ENCODE results near the gene RAD9B. TPM values are rescaled to one million over a fixed set of nuclear protein-coding genes. Genes with fewer than 3 reads are reported as not detected.

The RAD9B gene
- polyA plus RNA-seq, 1 experiment, result 0.33 TPM

DNA sequence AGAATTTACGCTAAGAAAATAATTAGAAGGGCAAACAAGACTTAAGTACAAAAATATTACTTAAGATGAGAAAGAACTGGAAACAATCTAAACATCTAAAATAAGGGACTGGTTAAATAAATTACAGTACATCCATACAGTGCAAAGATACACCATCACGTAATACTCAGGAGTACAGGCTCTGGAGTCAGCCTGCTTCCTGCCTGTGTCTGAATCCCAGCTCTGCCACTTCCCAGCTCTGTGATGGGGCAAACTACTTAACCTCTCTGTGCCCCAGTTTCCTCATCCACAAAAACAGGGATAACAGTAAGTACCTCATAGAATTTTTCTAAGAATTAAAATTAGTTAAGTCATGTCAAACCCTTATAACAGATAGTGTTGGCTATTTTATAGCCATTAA is 45.0 kb downstream of the RAD9B start:
- ChIA-PET CTCF (interaction anchor here (0.8 to 4.1 kb wide), 3 partner anchors 10 to 97 kb away, joined by 3 to 28 read pairs (median 3); partner anchors contain the start of gene ARPC3), POLR2A (no interaction called here)
- Histone ChIP-seq H3K36me3 (ENCODE audit: control insufficient read depth, insufficient read depth, low read length) (no peaks in the 10 kb centered on the region; the same call in 1 of the 2 replicates), H3K27me3 (ENCODE audit: control insufficient read depth, insufficient read depth, low read length) (no peaks in the 10 kb centered on the region), H3K4me3 (ENCODE audit: low read depth, low read length) (no peak overlapping the region)
- TF ChIP-seq, protein P1, sequence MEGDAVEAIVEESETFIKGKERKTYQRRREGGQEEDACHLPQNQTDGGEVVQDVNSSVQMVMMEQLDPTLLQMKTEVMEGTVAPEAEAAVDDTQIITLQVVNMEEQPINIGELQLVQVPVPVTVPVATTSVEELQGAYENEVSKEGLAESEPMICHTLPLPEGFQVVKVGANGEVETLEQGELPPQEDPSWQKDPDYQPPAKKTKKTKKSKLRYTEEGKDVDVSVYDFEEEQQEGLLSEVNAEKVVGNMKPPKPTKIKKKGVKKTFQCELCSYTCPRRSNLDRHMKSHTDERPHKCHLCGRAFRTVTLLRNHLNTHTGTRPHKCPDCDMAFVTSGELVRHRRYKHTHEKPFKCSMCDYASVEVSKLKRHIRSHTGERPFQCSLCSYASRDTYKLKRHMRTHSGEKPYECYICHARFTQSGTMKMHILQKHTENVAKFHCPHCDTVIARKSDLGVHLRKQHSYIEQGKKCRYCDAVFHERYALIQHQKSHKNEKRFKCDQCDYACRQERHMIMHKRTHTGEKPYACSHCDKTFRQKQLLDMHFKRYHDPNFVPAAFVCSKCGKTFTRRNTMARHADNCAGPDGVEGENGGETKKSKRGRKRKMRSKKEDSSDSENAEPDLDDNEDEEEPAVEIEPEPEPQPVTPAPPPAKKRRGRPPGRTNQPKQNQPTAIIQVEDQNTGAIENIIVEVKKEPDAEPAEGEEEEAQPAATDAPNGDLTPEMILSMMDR (IDR thresholded peaks at IDR 0.05; ENCODE audit: insufficient read depth, low read depth, low read length), result no peak
- DNase-seq (ENCODE audit: low read depth), result no peak

DNA sequence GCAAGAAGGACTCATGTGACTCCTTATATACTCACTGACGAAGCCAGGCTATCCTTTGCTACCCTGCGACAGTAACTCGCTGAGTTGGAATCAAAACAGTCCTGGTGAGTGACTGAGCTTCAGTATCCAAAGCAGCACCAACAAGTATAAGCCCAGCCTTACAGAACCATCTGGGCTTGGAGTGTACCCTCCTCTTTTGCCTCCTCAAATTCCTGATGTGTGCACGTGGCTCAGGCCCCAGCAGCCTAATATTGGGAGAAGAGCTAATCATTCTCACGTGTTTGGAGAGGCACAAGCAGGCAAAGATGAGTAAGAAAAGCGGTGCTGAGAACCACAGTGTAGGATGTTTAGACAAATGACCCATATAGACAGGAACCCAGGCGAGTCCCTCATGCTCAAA is 46.5 kb downstream of the RAD9B start:
- no peak for DNase-seq (ENCODE audit: low read depth)
- Histone ChIP-seq H3K27me3 (ENCODE audit: control insufficient read depth, insufficient read depth, low read length) (no peaks in the 10 kb centered on the region), H3K4me3 (ENCODE audit: low read depth, low read length) (no peak overlapping the region), H3K36me3 (ENCODE audit: control insufficient read depth, insufficient read depth, low read length) (no peaks in the 10 kb centered on the region; the same call in 1 of the 2 replicates)
- ChIA-PET CTCF (interaction anchor here (0.9 to 4.1 kb wide), 5 partner anchors 10 to 98 kb away, joined by 3 to 28 read pairs (median 5); partner anchors contain the start of gene ARPC3), POLR2A (interaction anchor here (0.6 kb wide), 1 partner anchor 66 kb away, joined by 3 read pairs; no protein-coding TSS in a partner anchor)
- TF ChIP-seq, protein P1 (IDR thresholded peaks at IDR 0.05; ENCODE audit: insufficient read depth, low read depth, low read length), result no peak

DNA sequence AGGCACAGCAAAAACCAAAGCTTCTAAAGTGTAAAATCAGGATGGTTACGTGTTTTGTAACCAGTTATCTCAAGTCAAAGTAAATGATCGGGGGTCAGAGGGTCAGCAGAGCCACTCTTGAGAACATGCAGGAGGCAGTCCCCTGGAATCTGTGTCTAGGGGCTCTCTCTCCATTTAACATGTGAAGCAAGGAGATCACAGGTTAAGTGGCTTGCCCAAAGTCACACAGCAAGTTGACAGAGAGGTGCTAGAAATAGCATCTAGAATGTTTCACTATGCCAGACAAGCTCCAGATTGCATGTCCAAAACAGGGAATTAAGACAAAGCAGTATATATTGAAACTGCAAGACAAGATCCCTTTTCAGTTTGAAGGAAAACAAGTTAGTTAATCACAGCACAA is 47.6 kb downstream of the RAD9B start:
- CTCF ChIA-PET, result interaction anchor here (1.1 to 4.1 kb wide), 4 partner anchors 11 to 99 kb away, joined by 3 to 28 read pairs (median 5); partner anchors contain the start of gene ARPC3

GRCh38 chr12:110550981-110551380 is 48.9 kb downstream of the RAD9B start:
- TF ChIP-seq, protein P1 (IDR thresholded peaks at IDR 0.05; ENCODE audit: insufficient read depth, low read depth, low read length), result no peak
- Histone ChIP-seq H3K36me3 (ENCODE audit: control insufficient read depth, insufficient read depth, low read length) (no peaks in the 10 kb centered on the region), H3K4me3 (ENCODE audit: low read depth, low read length) (no peak overlapping the region), H3K27me3 (ENCODE audit: control insufficient read depth, insufficient read depth, low read length) (no peaks in the 10 kb centered on the region)
- DNase-seq (ENCODE audit: low read depth), result no peak
- POLR2A ChIA-PET, result no interaction called here
- CTCF ChIA-PET, result interaction anchor here (1.1 to 4.3 kb wide), 6 partner anchors 7 to 190 kb away, joined by 3 to 62 read pairs (median 5); partner anchors contain the start of gene FAM216A

More for the DNA sequence above, 47.6 kb downstream of the RAD9B start:
- Histone ChIP-seq H3K27me3 (ENCODE audit: control insufficient read depth, insufficient read depth, low read length) (no peaks in the 10 kb centered on the region), H3K4me3 (ENCODE audit: low read depth, low read length) (no peak overlapping the region), H3K36me3 (ENCODE audit: control insufficient read depth, insufficient read depth, low read length) (no peaks in the 10 kb centered on the region)
- no peak for DNase-seq (ENCODE audit: low read depth)
- POLR2A ChIA-PET, result no interaction called here
- TF ChIP-seq, protein P1 (IDR thresholded peaks at IDR 0.05; ENCODE audit: insufficient read depth, low read depth, low read length), result no peak

Small RNAs within 50 kb of the gene (small RNA-seq; reads per million reads assigned to genes)
- gene RF00278 (ENCODE audit: insufficient read length, low read depth, low replicate concordance), result not detected

Other genes starting within 250 kb of the RAD9B start
- 145 and 267 TPM in 2 replicates for gene ATP2A2, start 221.1 kb upstream of the RAD9B start, polyA plus RNA-seq (2011; rRNA removed)
- gene ANAPC7, start 98.6 kb upstream of the RAD9B start, polyA plus RNA-seq (2011; rRNA removed), result 32.6 and 43.0 TPM in 2 replicates
- 22.7 and 50.9 TPM in 2 replicates for gene ARPC3, start 52.0 kb upstream of the RAD9B start, polyA plus RNA-seq (2011; rRNA removed)
- 10.6 and 21.8 TPM in 2 replicates for gene GPN3, start 34.1 kb upstream of the RAD9B start, polyA plus RNA-seq (2011; rRNA removed)
- 13.0 and 16.6 TPM in 2 replicates for gene FAM216A, start 33.5 kb upstream of the RAD9B start, polyA plus RNA-seq (2011; rRNA removed)
- 98.8 and 148 TPM in 2 replicates for gene VPS29, start 220 bp upstream of the RAD9B start, polyA plus RNA-seq (2011; rRNA removed)
- 6.0 and 8.8 TPM in 2 replicates for gene PPTC7, start 81.0 kb downstream of the RAD9B start, polyA plus RNA-seq (2011; rRNA removed)
- gene TCTN1, start 111.8 kb downstream of the RAD9B start, polyA plus RNA-seq (2011; rRNA removed), result 34.0 and 34.1 TPM in 2 replicates
- 2.6 and 3.9 TPM in 2 replicates for gene HVCN1, start 186.8 kb downstream of the RAD9B start, polyA plus RNA-seq (2011; rRNA removed)
- 58.1 and 91.5 TPM in 2 replicates for gene PPP1CC, start 240.6 kb downstream of the RAD9B start, polyA plus RNA-seq (2011; rRNA removed)